ENCODE measurements around the gene DNAI1.
"Not testable (repeated sequence)": the region's sequence is repeated elsewhere in the genome, so short reads cannot be mapped to it uniquely, and the experiment has no call there.

The DNAI1 gene

GRCh38 chr9:34438465-34438864 is 20.1 kb upstream of the DNAI1 start:
- not testable (repeated sequence) for H3K4me1 ChIP-seq (ENCODE audit: control insufficient read depth in 2 of 2, insufficient read depth in 1 of 2, low read depth in 1 of 2, low read length in 2 of 2); H2BK5ac ChIP-seq (ENCODE audit: low read length); H3K9me3 ChIP-seq (replicated peaks in 1 of 2; ENCODE audit: control insufficient read depth in 2 of 2, insufficient read depth in 1 of 2, low read depth in 1 of 2, low read length in 2 of 2); H3K27ac ChIP-seq (replicated peaks; ENCODE audit: low read length); H3K18ac ChIP-seq (ENCODE audit: low read length); H3K36me3 ChIP-seq (replicated peaks in 1 of 2; ENCODE audit: control insufficient read depth in 2 of 2, insufficient read depth in 2 of 2, low read length in 2 of 2); H2BK15ac ChIP-seq (ENCODE audit: low read length); H3K4ac ChIP-seq (ENCODE audit: low read length); H3K14ac ChIP-seq (ENCODE audit: low read length); H2AK5ac ChIP-seq (ENCODE audit: low read depth, low read length); H3K4me2 ChIP-seq (ENCODE audit: insufficient read depth, low read length, poor library complexity, severe bottlenecking); H2BK12ac ChIP-seq (ENCODE audit: low read length); H3K4me3 ChIP-seq (ENCODE audit: low read length in 2 of 2); H3K23ac ChIP-seq (ENCODE audit: low read depth, low read length, poor library complexity); H3K27me3 ChIP-seq (ENCODE audit: control insufficient read depth in 3 of 3, insufficient read depth in 3 of 3, low read depth in 1 of 3, low read length in 3 of 3); H4K91ac ChIP-seq (ENCODE audit: low read depth, low read length, poor library complexity); H3K9ac ChIP-seq (ENCODE audit: low read depth, low read length, poor library complexity); H3K79me1 ChIP-seq (ENCODE audit: low read depth, low read length); H2AFZ ChIP-seq (ENCODE audit: low read length); H4K8ac ChIP-seq (ENCODE audit: low read depth, low read length); H2BK120ac ChIP-seq (ENCODE audit: low read depth, low read length); DNase-seq (ENCODE audit: low spot score)
- no CpG with 5 or more reads among the region's 4 CpGs for WGBS, 2 donors (ENCODE audit: extremely low coverage in 2 of 2, insufficient read length in 2 of 2, insufficient replicate concordance in 1 of 2)

GRCh38 chr9:34440017-34440416 is 18.6 kb upstream of the DNAI1 start:
- Histone ChIP-seq H3K23ac (ENCODE audit: low read depth, low read length, poor library complexity) (no peak overlapping the region), H2AFZ (ENCODE audit: low read length) (no peak overlapping the region), H3K14ac (ENCODE audit: low read length) (no peak overlapping the region), H2BK120ac (ENCODE audit: low read depth, low read length) (no peak overlapping the region), H4K91ac (ENCODE audit: low read depth, low read length, poor library complexity) (no peak overlapping the region), H4K8ac (ENCODE audit: low read depth, low read length) (no peak overlapping the region), H2BK15ac (ENCODE audit: low read length) (no peak overlapping the region), H3K4me1 (ENCODE audit: control insufficient read depth in 2 of 2, insufficient read depth in 1 of 2, low read depth in 1 of 2, low read length in 2 of 2) (peaks cover 0 to 2% of the 10 kb centered on the region in 2 donors), H3K4me2 (ENCODE audit: insufficient read depth, low read length, poor library complexity, severe bottlenecking) (no peak overlapping the region), H3K9ac (ENCODE audit: low read depth, low read length, poor library complexity) (no peak overlapping the region), H3K4me3 (ENCODE audit: low read length in 2 of 2) (no peak overlapping the region), H3K36me3 (replicated peaks in 1 of 2; ENCODE audit: control insufficient read depth in 2 of 2, insufficient read depth in 2 of 2, low read length in 2 of 2) (peaks cover 0 to 10% of the 10 kb centered on the region in 2 donors), H3K4ac (ENCODE audit: low read length) (no peak overlapping the region), H3K27me3 (ENCODE audit: control insufficient read depth in 3 of 3, insufficient read depth in 3 of 3, low read depth in 1 of 3, low read length in 3 of 3) (no peaks in the 10 kb centered on the region), H3K27ac (replicated peaks; ENCODE audit: low read length) (no peak overlapping the region), H2AK5ac (ENCODE audit: low read depth, low read length) (no peak overlapping the region), H3K18ac (ENCODE audit: low read length) (no peak overlapping the region), H3K9me3 (replicated peaks in 1 of 2; ENCODE audit: control insufficient read depth in 2 of 2, insufficient read depth in 1 of 2, low read depth in 1 of 2, low read length in 2 of 2) (no peaks in the 10 kb centered on the region), H2BK5ac (ENCODE audit: low read length) (no peak overlapping the region), H2BK12ac (ENCODE audit: low read length) (no peak overlapping the region), H3K79me1 (ENCODE audit: low read depth, low read length) (no peaks in the 10 kb centered on the region)
- no peak for DNase-seq (ENCODE audit: low spot score)

GRCh38 chr9:34442770-34443169 is 15.8 kb upstream of the DNAI1 start:
- Histone ChIP-seq H3K4me3 (ENCODE audit: low read length in 2 of 2) (no peak overlapping the region), H3K27me3 (ENCODE audit: control insufficient read depth in 3 of 3, insufficient read depth in 3 of 3, low read depth in 1 of 3, low read length in 3 of 3) (no peaks in the 10 kb centered on the region), H3K4ac (ENCODE audit: low read length) (no peak overlapping the region), H3K9ac (ENCODE audit: low read depth, low read length, poor library complexity) (no peak overlapping the region), H3K4me2 (ENCODE audit: insufficient read depth, low read length, poor library complexity, severe bottlenecking) (no peak overlapping the region), H3K27ac (replicated peaks; ENCODE audit: low read length) (no peak overlapping the region), H2AFZ (ENCODE audit: low read length) (no peak overlapping the region), H3K36me3 (replicated peaks in 1 of 2; ENCODE audit: control insufficient read depth in 2 of 2, insufficient read depth in 2 of 2, low read length in 2 of 2) (peaks cover 0 to 6% of the 10 kb centered on the region in 2 donors), H4K91ac (ENCODE audit: low read depth, low read length, poor library complexity) (no peak overlapping the region), H2AK5ac (ENCODE audit: low read depth, low read length) (no peak overlapping the region), H3K18ac (ENCODE audit: low read length) (no peak overlapping the region), H2BK15ac (ENCODE audit: low read length) (no peak overlapping the region), H2BK120ac (ENCODE audit: low read depth, low read length) (no peak overlapping the region), H3K23ac (ENCODE audit: low read depth, low read length, poor library complexity) (no peak overlapping the region), H3K4me1 (ENCODE audit: control insufficient read depth in 2 of 2, insufficient read depth in 1 of 2, low read depth in 1 of 2, low read length in 2 of 2) (peaks cover 0 to 2% of the 10 kb centered on the region in 2 donors), H2BK12ac (ENCODE audit: low read length) (no peak overlapping the region), H4K8ac (ENCODE audit: low read depth, low read length) (no peak overlapping the region), H3K9me3 (replicated peaks in 1 of 2; ENCODE audit: control insufficient read depth in 2 of 2, insufficient read depth in 1 of 2, low read depth in 1 of 2, low read length in 2 of 2) (no peaks in the 10 kb centered on the region), H2BK5ac (ENCODE audit: low read length) (no peak overlapping the region), H3K79me1 (ENCODE audit: low read depth, low read length) (no peaks in the 10 kb centered on the region), H3K14ac (ENCODE audit: low read length) (no peak overlapping the region)
- no peak for DNase-seq (ENCODE audit: low spot score)
- WGBS, 2 donors (ENCODE audit: extremely low coverage in 2 of 2, insufficient read length in 2 of 2, insufficient replicate concordance in 1 of 2), result no CpG with 5 or more reads among the region's 1 CpG

GRCh38 chr9:34443533-34443932 is 15.1 kb upstream of the DNAI1 start:
- Histone ChIP-seq H2AK5ac (ENCODE audit: low read depth, low read length) (no peak overlapping the region), H3K4me2 (ENCODE audit: insufficient read depth, low read length, poor library complexity, severe bottlenecking) (no peak overlapping the region), H2BK120ac (ENCODE audit: low read depth, low read length) (no peak overlapping the region), H2BK12ac (ENCODE audit: low read length) (no peak overlapping the region), H3K79me1 (ENCODE audit: low read depth, low read length) (no peaks in the 10 kb centered on the region), H3K27me3 (ENCODE audit: control insufficient read depth in 3 of 3, insufficient read depth in 3 of 3, low read depth in 1 of 3, low read length in 3 of 3) (no peaks in the 10 kb centered on the region), H3K9ac (ENCODE audit: low read depth, low read length, poor library complexity) (no peak overlapping the region), H3K4me1 (ENCODE audit: control insufficient read depth in 2 of 2, insufficient read depth in 1 of 2, low read depth in 1 of 2, low read length in 2 of 2) (peaks cover 0 to 2% of the 10 kb centered on the region in 2 donors), H3K23ac (ENCODE audit: low read depth, low read length, poor library complexity) (no peak overlapping the region), H3K18ac (ENCODE audit: low read length) (no peak overlapping the region), H3K27ac (replicated peaks; ENCODE audit: low read length) (no peak overlapping the region), H3K9me3 (replicated peaks in 1 of 2; ENCODE audit: control insufficient read depth in 2 of 2, insufficient read depth in 1 of 2, low read depth in 1 of 2, low read length in 2 of 2) (no peaks in the 10 kb centered on the region), H2BK5ac (ENCODE audit: low read length) (no peak overlapping the region), H2BK15ac (ENCODE audit: low read length) (no peak overlapping the region), H3K4ac (ENCODE audit: low read length) (no peak overlapping the region), H2AFZ (ENCODE audit: low read length) (no peak overlapping the region), H4K91ac (ENCODE audit: low read depth, low read length, poor library complexity) (no peak overlapping the region), H3K14ac (ENCODE audit: low read length) (no peak overlapping the region), H3K36me3 (replicated peaks in 1 of 2; ENCODE audit: control insufficient read depth in 2 of 2, insufficient read depth in 2 of 2, low read length in 2 of 2) (peaks cover 0 to 6% of the 10 kb centered on the region in 2 donors), H3K4me3 (ENCODE audit: low read length in 2 of 2) (no peak overlapping the region), H4K8ac (ENCODE audit: low read depth, low read length) (no peak overlapping the region)
- WGBS, 2 donors (ENCODE audit: extremely low coverage in 2 of 2, insufficient read length in 2 of 2, insufficient replicate concordance in 1 of 2), result no CpG with 5 or more reads among the region's 2 CpGs
- no peak for DNase-seq (ENCODE audit: low spot score)
